Neural cell (in vitro differentiated cells): ENCODE measurements around the gene ZNHIT2. TPM values are rescaled to one million over a fixed set of nuclear protein-coding genes. Genes with fewer than 3 reads are reported as not detected.

Source experiments
- H2AFZ ChIP-seq: fragments of 200-600, 300-800 bp; sonication (generic), shearing (Covaris generic); 2 replicates; pipeline ENCODE4 v1.6.0; 2014; ENCODE audit warnings: low read depth, mild to moderate bottlenecking, antibody characterized with exemption, low read length, moderate library complexity
- H3F3A ChIP-seq: fragments of 200-600 bp; shearing (Covaris generic); 2 replicates; pipeline ENCODE4 v1.6.1; 2016; ENCODE audit warnings: mild to moderate bottlenecking, moderate library complexity, mixed read lengths, antibody characterized with exemption, low read length; ENCODE audit not compliant: insufficient read depth, poor library complexity, severe bottlenecking
- H3K27ac ChIP-seq: fragments of 200-600, 300-800 bp; sonication (generic), shearing (Covaris generic); 2 replicates; pipeline ENCODE4 v1.5.1; 2014; ENCODE audit warnings: mild to moderate bottlenecking, low read length, moderate library complexity
- H3K27me3 ChIP-seq: fragments of 300-800, 200-600 bp; sonication (generic), shearing (Covaris generic); 2 replicates; pipeline ENCODE4 v1.6.0; 2014; ENCODE audit warnings: mild to moderate bottlenecking, low read depth, low read length, moderate library complexity; ENCODE audit not compliant: insufficient read depth
- H3K36me3 ChIP-seq: fragments of 300-800, 200-600 bp; sonication (generic), shearing (Covaris generic); 2 replicates; pipeline ENCODE4 v1.5.1; 2014; ENCODE audit warnings: mild to moderate bottlenecking, antibody characterized with exemption, low read length, moderate library complexity; ENCODE audit not compliant: insufficient read depth
- H3K4me2 ChIP-seq: fragments of 300-800, 200-600 bp; sonication (generic), shearing (Covaris generic); 2 replicates; pipeline ENCODE4 v1.6.0; 2014; ENCODE audit warnings: mild to moderate bottlenecking, low read length
- H3K4me3 ChIP-seq: fragments of 300-800, 200-600 bp; sonication (generic), shearing (Covaris generic); 2 replicates; pipeline ENCODE4 v1.5.1; 2014; ENCODE audit warnings: mild to moderate bottlenecking, low read length, moderate library complexity
- H3K79me2 ChIP-seq: fragments of 200-600 bp; shearing (Covaris generic); replicated peaks from 2 replicates; pipeline ENCODE4 v1.6.0; 2014; ENCODE audit warnings: mild to moderate bottlenecking, low read length, moderate library complexity; ENCODE audit not compliant: insufficient read depth
- H3K9ac ChIP-seq: fragments of 300-800, 200-600 bp; sonication (generic), shearing (Covaris generic); 2 replicates; pipeline ENCODE4 v1.6.1; 2016; ENCODE audit warnings: mild to moderate bottlenecking, low read length, mixed read lengths
- H3K9me2 ChIP-seq: fragments of 200-600 bp; shearing (Covaris generic); 2 replicates; pipeline ENCODE4 v1.6.1; 2016; ENCODE audit warnings: mild to moderate bottlenecking, low read length, mixed read lengths; ENCODE audit not compliant: insufficient read depth
- H3K9me3 ChIP-seq: fragments of 200-600, 300-800 bp; sonication (generic), shearing (Covaris generic); 2 replicates; pipeline ENCODE4 v1.6.1; 2016; ENCODE audit warnings: mild to moderate bottlenecking, mixed run types, low read length, moderate library complexity, mixed read lengths
- H4K20me1 ChIP-seq: fragments of 200-600 bp; shearing (Covaris generic); 2 replicates; pipeline ENCODE4 v1.6.1; 2016; ENCODE audit warnings: mild to moderate bottlenecking, mixed run types; ENCODE audit not compliant: insufficient read depth
- CTCF ChIP-seq: fragments of 450-650 bp; IDR thresholded peaks from 2 replicates; pipeline ENCODE4 v1.5.1; 2014; ENCODE audit warnings: antibody characterized with exemption, mild to moderate bottlenecking, moderate library complexity; ENCODE audit not compliant: poor library complexity, severe bottlenecking
- EP300 ChIP-seq: fragments of 450-650 bp; conservative IDR thresholded peaks from 2 replicates; pipeline ENCODE4 v1.6.1; 2014; ENCODE audit warnings: antibody characterized with exemption, mild to moderate bottlenecking, moderate library complexity; ENCODE audit not compliant: poor library complexity, severe bottlenecking
- EZH2 ChIP-seq: fragments of 200-600, 300-800 bp; shearing (Covaris generic), sonication (generic); IDR thresholded peaks from 2 replicates; pipeline ENCODE4 v1.6.1; 2014; ENCODE audit warnings: antibody characterized with exemption, low read length, borderline replicate concordance, mild to moderate bottlenecking; ENCODE audit not compliant: insufficient read depth, poor library complexity, severe bottlenecking
- MXI1 ChIP-seq: fragments of 450-650 bp; conservative IDR thresholded peaks from 2 replicates; pipeline ENCODE4 v1.6.1; 2014; ENCODE audit warnings: antibody characterized with exemption, mild to moderate bottlenecking; ENCODE audit not compliant: poor library complexity, severe bottlenecking
- POLR2AphosphoS5 ChIP-seq: IDR thresholded peaks from 2 replicates; pipeline ENCODE4 v1.6.1; 2012
- RAD21 ChIP-seq: fragments of 450-650 bp; conservative IDR thresholded peaks from 2 replicates; pipeline ENCODE4 v1.6.1; 2014; ENCODE audit warnings: antibody characterized with exemption, mild to moderate bottlenecking, moderate library complexity
- REST ChIP-seq: IDR thresholded peaks from 2 replicates; pipeline ENCODE4 v1.6.1; 2012; ENCODE audit warnings: borderline replicate concordance
- SMC3 ChIP-seq: fragments of 450-650 bp; conservative IDR thresholded peaks from 2 replicates; pipeline ENCODE4 v1.6.1; 2014; ENCODE audit warnings: antibody characterized with exemption, mild to moderate bottlenecking, moderate library complexity; ENCODE audit not compliant: poor library complexity
- TAF1 ChIP-seq: IDR thresholded peaks from 2 replicates; pipeline ENCODE4 v1.6.1; 2012; ENCODE audit warnings: low read depth
- polyA plus RNA-seq: library from polyadenylated mRNA; depleted of rRNA; stranded (reverse); fragments of >200 nt; gene quantifications from 2 replicates; pipeline ENCODE4 v1.2.3, GENCODE V29; 2014

Gene ZNHIT2
- polyA plus RNA-seq, 1 donor from 2014 or later: 7.0 TPM

- no peak for TF ChIP-seq CTCF
- TF ChIP-seq REST: no peak
- no peak for TF ChIP-seq SMC3
- no peak for TF ChIP-seq EZH2
- TF ChIP-seq EP300: no peak
- TF ChIP-seq MXI1: no peak
- no peak for TF ChIP-seq POLR2AphosphoS5
- TF ChIP-seq TAF1: no peak
- no peak for TF ChIP-seq RAD21
- Histone ChIP-seq H2AFZ (no peak overlapping the region), H3K27ac (no peak overlapping the region), H4K20me1 (no peaks in the 10 kb centered on the region), H3K9ac (no peak overlapping the region), H3K36me3 (no peaks in the 10 kb centered on the region), H3F3A (no peaks in the 10 kb centered on the region), H3K9me3 (no peaks in the 10 kb centered on the region), H3K4me2 (no peak overlapping the region), H3K79me2 (peaks cover 5% of the 10 kb centered on the region), H3K27me3 (no peaks in the 10 kb centered on the region), H3K4me3 (no peak overlapping the region), H3K9me2 (no peaks in the 10 kb centered on the region)
Measured at GRCh38 chr11:65100674-65101350, 16.7 kb downstream of the ZNHIT2 start.

- peak overlapping the region; percentile 85 for H3K9ac ChIP-seq
- H3K27ac ChIP-seq: peak overlapping the region; percentile 94
- H2AFZ ChIP-seq: peak overlapping the region; percentile 65
- H3K9me2 ChIP-seq: no peaks in the 10 kb centered on the region
- no peaks in the 10 kb centered on the region for H3K36me3 ChIP-seq
- no peak for TF ChIP-seq SMC3
- no peak for TF ChIP-seq EP300
- no peak for TF ChIP-seq MXI1
- TF ChIP-seq CTCF: no peak
- no peak for TF ChIP-seq POLR2AphosphoS5
- TF ChIP-seq RAD21: no peak
- no peak for TF ChIP-seq EZH2
- no peak for TF ChIP-seq REST
- TF ChIP-seq TAF1: no peak
- no peaks in the 10 kb centered on the region for H3K9me3 ChIP-seq
- H3K79me2 ChIP-seq: peaks cover 5% of the 10 kb centered on the region
- H3K4me2 ChIP-seq: peak overlapping the region; percentile 44
- H3K27me3 ChIP-seq: no peaks in the 10 kb centered on the region
- no peaks in the 10 kb centered on the region for H4K20me1 ChIP-seq
- H3K4me3 ChIP-seq: peak overlapping the region; percentile 70
- no peaks in the 10 kb centered on the region for H3F3A ChIP-seq
Measured at GRCh38 chr11:65096926-65097325, 20.6 kb downstream of the ZNHIT2 start.
